ENCODE results near the gene CD9.
A peak's percentile ranks its signal among the peaks of the same experiment; 100 is the strongest.

Gene CD9

DNA sequence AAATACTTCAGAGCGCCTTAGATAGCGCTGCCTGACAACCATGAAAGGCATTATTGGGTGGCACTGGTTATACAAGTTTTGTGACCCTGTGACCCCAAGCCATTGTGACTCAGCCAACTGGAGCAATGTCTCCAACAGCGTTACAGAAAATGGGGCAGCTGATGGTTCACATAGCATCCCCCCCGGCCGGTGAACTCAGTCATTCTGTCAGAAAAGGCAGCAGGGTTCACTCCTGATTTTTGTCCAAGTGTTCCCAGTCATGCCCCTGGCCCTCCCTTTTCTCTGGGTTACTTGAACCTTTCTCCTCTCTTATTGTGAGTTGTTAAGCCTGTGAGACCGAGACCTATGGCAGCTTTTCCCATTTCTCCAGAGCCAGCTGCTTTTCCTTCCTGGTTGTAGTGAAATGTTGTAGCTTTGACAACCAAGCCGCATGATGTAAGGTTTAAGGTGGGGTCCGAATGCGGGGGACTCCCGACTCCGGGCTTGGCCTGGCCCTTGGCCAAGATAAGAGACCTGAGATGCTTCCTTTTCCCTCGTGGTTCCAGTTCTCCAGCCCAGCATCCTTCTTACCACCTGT, 22.0 kb downstream of the CD9 start:
- no peak for TF ChIP-seq JUND (IDR thresholded peaks at IDR 0.05; ENCODE audit: low read depth)
- DNase-seq (ENCODE audit: low read depth in 1 of 2, low spot score in 1 of 2): peak in 1 of 2 experiments; percentile 41
- in situ Hi-C loops (cut with HindIII; ENCODE audit: low pct_unique_long_range_greater_than_20kb, low sequenced_read_pairs): no loop called here

DNA sequence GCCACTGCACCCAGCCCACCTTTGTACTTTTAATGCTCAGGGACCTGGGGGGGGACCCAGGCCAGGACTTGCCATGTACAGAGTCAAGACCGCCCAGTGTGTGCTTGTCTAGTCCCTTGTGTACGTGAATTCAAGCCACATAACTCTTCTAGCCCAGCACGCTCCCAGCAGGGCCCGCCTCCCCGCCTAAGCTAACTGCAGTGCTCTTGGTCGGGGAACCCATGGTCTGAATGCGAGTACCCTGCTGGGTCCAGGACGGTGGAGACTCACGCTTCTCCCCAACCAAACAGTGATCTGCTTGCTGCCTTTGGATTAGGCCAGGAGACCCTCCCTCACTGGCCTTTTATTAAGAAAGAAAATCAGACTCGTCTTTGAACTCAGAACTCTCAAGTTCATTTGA, 23.3 kb downstream of the CD9 start:
- in situ Hi-C loops (cut with HindIII; ENCODE audit: low pct_unique_long_range_greater_than_20kb, low sequenced_read_pairs): no loop called here
- no peak for TF ChIP-seq JUND (IDR thresholded peaks at IDR 0.05; ENCODE audit: low read depth)
- no peak for DNase-seq (ENCODE audit: low read depth in 1 of 2, low spot score in 1 of 2)

DNA sequence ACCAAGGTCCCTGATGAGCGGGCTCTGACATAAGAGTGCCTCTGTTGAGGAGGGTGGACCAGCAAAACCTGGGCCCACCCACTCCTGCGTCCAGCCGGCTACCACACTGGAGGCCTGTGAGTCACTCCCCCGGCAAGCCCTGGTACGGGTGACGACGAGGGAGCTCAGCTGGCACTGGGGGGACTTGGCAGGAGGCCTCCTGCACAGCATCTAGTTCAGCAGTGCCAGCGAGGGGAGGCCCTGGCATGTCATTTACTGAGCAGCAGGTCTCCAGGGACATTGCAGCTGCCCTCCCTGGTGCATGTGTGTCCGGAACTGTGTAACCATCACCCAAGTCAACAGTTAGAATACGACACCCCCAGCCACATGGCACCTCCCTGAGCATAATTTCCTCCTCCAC, 24.4 kb downstream of the CD9 start:
- no peak for TF ChIP-seq JUND (IDR thresholded peaks at IDR 0.05; ENCODE audit: low read depth)
- in situ Hi-C loops (cut with HindIII; ENCODE audit: low pct_unique_long_range_greater_than_20kb, low sequenced_read_pairs): no loop called here
- DNase-seq (ENCODE audit: low read depth in 1 of 2, low spot score in 1 of 2): no peak

DNA sequence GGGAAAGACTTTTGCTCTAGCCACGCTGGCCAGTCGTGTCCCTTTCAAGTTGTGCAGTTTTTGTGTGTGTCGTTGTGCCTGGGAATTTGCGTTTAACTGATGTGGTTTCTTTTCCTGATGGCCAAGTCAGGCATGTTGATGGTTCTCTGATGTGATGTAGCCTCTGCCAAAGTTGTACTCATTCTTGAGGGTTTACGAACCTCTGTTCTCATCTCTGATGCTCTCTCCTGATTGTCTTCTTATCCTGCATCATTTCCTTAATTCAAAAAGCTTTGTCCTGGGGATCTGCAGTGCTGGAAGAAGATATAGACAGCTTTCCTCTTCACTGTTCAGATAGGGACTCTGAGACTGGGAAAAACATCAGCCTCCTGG, 25.4 kb downstream of the CD9 start:
- TF ChIP-seq JUND (IDR thresholded peaks at IDR 0.05; ENCODE audit: low read depth): no peak
- in situ Hi-C loops (cut with HindIII; ENCODE audit: low pct_unique_long_range_greater_than_20kb, low sequenced_read_pairs): no loop called here
- no peak for DNase-seq (ENCODE audit: low read depth in 1 of 2, low spot score in 1 of 2)

DNA sequence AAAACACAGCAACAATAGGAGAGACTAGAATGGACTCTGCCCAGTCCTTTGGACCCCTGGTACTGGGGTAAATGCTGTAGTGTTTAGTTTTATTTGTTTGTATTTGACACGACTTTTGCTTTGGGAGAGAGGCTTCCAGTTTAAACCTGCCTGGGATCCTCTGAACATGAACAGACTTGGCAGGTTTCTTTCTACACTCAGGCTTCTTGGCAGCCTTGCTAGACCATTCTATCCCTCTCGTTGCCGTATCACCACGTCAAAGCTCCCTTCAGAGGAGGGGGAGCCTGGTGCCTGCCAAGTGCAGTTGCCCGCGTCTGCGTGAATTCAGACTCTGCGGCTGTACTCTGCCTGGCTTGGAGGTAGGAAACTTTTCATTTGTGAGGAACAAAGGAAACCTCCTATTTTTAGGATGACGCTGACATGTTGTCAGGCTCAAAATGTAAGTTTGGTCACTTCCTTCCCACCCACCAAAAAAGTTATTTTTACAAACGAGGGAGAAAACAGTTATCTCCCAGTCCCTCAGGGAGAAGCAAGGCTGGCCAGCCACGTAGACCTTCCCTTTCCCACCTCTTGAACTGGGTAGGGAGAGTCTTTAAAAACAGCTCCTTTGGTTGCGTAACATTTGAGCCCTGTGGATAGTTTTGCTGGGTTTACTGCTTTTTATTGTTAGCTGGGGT, 25.9 kb downstream of the CD9 start:
- DNase-seq (ENCODE audit: low read depth in 1 of 2, low spot score in 1 of 2): no peak
- TF ChIP-seq JUND (IDR thresholded peaks at IDR 0.05; ENCODE audit: low read depth): no peak
- in situ Hi-C loops (cut with HindIII; ENCODE audit: low pct_unique_long_range_greater_than_20kb, low sequenced_read_pairs): no loop called here

DNA sequence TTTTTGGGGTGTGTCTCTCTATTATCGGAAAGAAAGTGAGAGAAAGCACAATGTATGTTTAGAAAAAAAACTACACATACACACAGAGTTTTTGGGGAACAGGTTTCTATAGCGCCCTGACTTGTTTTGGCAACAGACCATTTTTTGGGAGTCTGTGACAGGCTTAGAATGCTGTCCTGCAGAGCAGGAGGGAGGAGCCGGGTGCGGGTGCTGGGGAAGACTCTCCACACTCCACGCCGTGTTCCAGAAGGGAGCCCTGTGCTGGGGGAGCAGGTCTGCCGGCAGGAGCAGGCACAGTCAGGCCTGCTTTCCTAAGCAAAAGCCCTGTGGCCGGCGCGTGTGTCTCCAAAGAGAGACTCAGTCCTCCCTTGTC, 26.5 kb downstream of the CD9 start:
- TF ChIP-seq JUND (IDR thresholded peaks at IDR 0.05; ENCODE audit: low read depth): no peak
- in situ Hi-C loops (cut with HindIII; ENCODE audit: low pct_unique_long_range_greater_than_20kb, low sequenced_read_pairs): no loop called here
- DNase-seq (ENCODE audit: low read depth in 1 of 2, low spot score in 1 of 2): no peak

DNA sequence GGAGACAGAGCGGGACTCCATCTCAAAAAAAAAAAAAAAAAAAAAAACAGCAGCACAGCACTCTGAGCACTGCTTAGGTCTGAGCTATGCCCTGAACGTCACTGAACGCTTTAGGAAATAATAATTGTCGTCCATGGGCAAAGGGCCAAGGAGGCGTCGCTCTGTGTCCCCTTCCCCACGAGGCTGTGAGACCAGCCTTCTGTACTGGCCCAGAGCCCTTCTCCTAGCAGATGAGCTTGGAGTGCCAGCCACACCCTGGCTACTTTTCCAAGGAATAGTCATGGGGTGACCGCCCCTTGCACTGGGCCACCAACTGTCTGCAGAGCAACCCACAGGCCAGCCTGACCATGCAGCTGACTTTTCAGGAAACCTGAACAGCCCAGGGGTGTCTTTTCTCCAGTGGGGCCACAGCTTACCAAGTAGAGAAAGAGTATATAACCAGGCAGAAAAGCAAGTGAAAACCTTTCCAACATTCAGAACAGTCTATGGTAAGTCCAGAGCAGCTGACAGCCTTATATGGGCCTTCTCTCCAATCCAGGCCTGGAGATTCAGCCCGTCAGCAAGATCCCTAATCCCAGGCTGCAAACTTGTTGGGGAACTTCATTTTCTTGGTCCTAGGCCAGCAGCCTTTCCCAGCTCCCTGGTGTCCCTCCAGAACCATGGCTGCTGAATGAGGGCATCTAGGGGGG, 28.5 kb downstream of the CD9 start:
- in situ Hi-C loops (cut with HindIII; ENCODE audit: low pct_unique_long_range_greater_than_20kb, low sequenced_read_pairs): no loop called here
- TF ChIP-seq JUND (IDR thresholded peaks at IDR 0.05; ENCODE audit: low read depth): no peak
- DNase-seq (ENCODE audit: low read depth in 1 of 2, low spot score in 1 of 2): peak in 1 of 2 experiments; percentile 58

DNA sequence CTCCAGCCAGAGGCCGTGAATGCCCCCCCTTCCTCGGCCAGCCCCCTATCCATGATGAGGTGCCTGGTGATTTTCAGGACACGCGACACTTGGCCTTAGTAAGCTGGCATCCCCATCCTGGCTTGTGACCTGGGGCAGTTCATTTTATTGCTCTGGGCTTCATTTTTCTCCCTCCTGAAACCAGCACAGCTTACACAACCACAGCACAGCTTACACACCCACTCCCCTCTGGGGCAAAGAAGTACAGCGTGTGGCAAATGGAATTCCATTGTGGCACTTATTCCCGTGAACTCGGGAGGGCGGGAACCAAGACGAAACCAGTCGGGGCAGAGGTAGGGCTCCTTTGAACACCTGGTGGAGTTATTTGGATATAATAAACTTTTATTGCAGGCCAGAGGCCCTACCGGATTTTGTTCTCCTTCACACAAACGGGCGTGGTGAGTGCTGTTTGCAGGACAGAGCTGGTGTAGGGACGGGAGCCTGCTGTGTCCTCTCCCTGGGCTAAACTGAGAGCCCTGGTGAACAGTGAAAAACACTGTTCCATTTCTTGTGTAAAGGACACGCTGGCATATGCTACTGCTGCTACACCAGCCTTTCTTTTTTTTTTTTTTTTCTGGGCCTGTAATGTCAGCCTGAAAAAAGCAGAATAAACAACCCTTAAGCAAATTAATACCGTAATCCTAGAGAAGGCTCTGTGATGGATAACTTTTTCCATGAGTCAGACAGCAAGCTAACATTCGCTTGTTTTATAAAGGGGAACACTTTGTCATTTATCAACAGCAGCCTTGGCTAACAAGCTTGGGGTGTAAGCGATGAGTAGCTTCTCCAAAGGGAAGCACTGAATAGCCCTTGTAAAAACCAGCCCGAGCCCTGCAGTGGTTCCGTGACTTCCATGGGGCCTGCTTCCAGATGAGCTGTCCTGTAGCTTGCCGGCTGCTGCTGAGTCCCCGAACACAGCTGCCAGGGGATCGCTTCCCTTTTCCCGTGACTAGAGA, 29.3 kb downstream of the CD9 start:
- no peak for TF ChIP-seq JUND (IDR thresholded peaks at IDR 0.05; ENCODE audit: low read depth)
- in situ Hi-C loops (cut with HindIII; ENCODE audit: low pct_unique_long_range_greater_than_20kb, low sequenced_read_pairs): no loop called here
- peak in 1 of 2 experiments; percentile 85 for DNase-seq (ENCODE audit: low read depth in 1 of 2, low spot score in 1 of 2)

DNA sequence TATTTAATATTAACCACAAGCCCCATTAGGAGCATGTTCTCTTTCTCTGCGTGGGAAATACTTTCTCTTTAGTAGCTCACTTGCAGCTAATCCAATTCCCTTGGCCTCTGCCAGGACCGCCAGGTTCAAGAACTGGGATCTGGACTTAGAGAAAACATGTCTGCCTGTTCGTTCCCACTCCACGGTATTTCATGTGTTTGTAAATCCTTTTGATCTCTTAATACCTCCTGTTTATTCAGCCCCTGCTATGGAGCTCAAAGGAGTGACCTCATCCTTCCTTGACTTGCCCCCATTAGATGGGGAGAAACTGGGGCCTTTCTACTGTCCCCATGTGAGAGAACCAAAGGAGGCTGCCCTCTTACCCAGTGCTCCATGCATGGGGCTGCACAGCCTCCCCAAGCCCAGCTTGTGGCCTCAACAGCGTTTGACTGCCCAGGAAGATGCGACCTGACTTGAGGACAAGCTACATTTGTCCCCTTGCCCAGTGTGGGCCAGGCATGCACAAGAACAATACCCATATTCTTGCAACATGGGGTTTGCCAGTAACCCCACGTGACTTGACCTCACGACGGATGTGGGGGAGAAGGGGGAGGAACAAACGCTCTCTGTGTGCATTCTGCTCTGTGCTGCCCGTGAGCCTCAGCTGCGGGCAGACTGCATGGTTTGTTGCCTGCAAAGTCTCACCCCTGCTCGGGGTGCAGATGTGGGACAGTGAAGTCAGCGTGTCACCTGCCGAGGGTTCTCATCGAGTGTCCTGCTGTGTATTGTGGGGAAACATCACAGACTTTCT, 30.3 kb downstream of the CD9 start:
- DNase-seq (ENCODE audit: low read depth in 1 of 2, low spot score in 1 of 2): no peak
- no peak for TF ChIP-seq JUND (IDR thresholded peaks at IDR 0.05; ENCODE audit: low read depth)
- in situ Hi-C loops (cut with HindIII; ENCODE audit: low pct_unique_long_range_greater_than_20kb, low sequenced_read_pairs): no loop called here

DNA sequence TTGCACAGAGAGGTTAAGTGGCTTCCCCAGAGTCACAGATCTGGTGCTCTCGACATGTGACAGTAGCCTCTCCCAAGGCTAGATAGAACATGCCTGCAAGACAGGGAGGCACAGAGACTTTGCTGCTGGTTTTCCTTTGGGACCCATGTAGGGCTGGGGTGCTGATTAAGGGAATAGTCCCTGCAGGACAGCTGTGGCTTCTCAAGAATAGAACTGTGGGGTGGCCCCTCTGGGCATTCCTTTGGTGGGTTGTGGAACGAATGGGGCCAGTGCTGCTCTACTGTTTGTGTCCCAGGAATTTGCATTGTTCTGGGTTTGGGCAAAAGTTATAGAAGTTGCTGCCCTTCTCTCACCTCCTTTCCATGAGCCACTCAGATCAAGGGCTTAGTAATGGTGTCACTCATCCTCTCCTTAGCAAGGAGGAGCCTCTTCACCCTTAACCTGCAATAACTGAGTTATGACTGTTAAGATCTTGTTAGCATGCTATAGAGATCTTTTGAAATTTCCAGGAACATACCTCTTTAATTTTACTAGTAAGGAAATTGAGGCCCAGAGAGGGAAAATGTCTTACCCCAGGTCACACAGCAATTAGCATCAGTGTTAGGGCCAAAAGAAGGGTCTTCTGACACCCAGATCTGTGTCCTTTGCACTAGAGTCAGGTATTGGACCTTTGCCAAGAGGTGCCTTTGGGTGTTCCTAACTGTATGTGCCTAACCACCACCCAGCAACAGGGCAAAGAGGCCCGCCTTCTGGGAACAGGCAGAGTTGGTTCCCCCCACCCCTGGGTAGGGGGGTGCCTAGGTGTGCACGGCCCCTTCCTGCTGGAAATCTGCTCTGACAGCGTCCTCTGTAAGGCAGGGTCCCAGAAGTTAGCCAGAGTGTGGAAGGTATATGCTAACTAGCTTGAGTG, 31.4 kb downstream of the CD9 start:
- DNase-seq (ENCODE audit: low read depth in 1 of 2, low spot score in 1 of 2): no peak
- in situ Hi-C loops (cut with HindIII; ENCODE audit: low pct_unique_long_range_greater_than_20kb, low sequenced_read_pairs): no loop called here
- no peak for TF ChIP-seq JUND (IDR thresholded peaks at IDR 0.05; ENCODE audit: low read depth)

All from T47D (cell line).